ENCODE measurements around the gene SLC22A8.
"Not testable (repeated sequence)": the region's sequence is repeated elsewhere in the genome, so short reads cannot be mapped to it uniquely, and the experiment has no call there.

SLC22A8 gene

GRCh38 chr11:62958547-62959421, 56.9 kb downstream of the SLC22A8 start:
- no peaks in the 10 kb centered on the region for H3K4me1 ChIP-seq (ENCODE audit: control insufficient read depth, low read depth, low read length)
- H3K9me3 ChIP-seq (ENCODE audit: control insufficient read depth, low read depth, low read length), result no peaks in the 10 kb centered on the region
- no peak overlapping the region for H3K9ac ChIP-seq (ENCODE audit: low read length)
- no peaks in the 10 kb centered on the region for H3K27me3 ChIP-seq (ENCODE audit: control insufficient read depth, insufficient read depth, low read length)
- H3K36me3 ChIP-seq (ENCODE audit: control insufficient read depth, low read depth, low read length), result no peaks in the 10 kb centered on the region
- H3K27ac ChIP-seq (ENCODE audit: low read length), result no peak overlapping the region
- H3K4me3 ChIP-seq (ENCODE audit: low read length), result no peak overlapping the region

GRCh38 chr11:62957147-62957546, 58.5 kb downstream of the SLC22A8 start:
- Histone ChIP-seq H3K36me3 (ENCODE audit: control insufficient read depth, low read depth, low read length) (no peaks in the 10 kb centered on the region), H3K9me3 (ENCODE audit: control insufficient read depth, low read depth, low read length) (no peaks in the 10 kb centered on the region), H3K4me3 (ENCODE audit: low read length) (no peak overlapping the region), H3K27ac (ENCODE audit: low read length) (no peak overlapping the region), H3K4me1 (ENCODE audit: control insufficient read depth, low read depth, low read length) (no peaks in the 10 kb centered on the region), H3K9ac (ENCODE audit: low read length) (no peak overlapping the region), H3K27me3 (ENCODE audit: control insufficient read depth, insufficient read depth, low read length) (no peaks in the 10 kb centered on the region)

- Histone ChIP-seq H3K9ac (ENCODE audit: low read length) (no peak overlapping the region), H3K4me3 (ENCODE audit: low read length) (no peak overlapping the region), H3K9me3 (ENCODE audit: control insufficient read depth, low read depth, low read length) (no peaks in the 10 kb centered on the region), H3K27me3 (ENCODE audit: control insufficient read depth, insufficient read depth, low read length) (no peaks in the 10 kb centered on the region), H3K27ac (ENCODE audit: low read length) (no peak overlapping the region), H3K4me1 (ENCODE audit: control insufficient read depth, low read depth, low read length) (no peaks in the 10 kb centered on the region), H3K36me3 (ENCODE audit: control insufficient read depth, low read depth, low read length) (no peaks in the 10 kb centered on the region)
Measured at GRCh38 chr11:62954478-62954877, 61.2 kb downstream of the SLC22A8 start.

- Histone ChIP-seq H3K27me3 (ENCODE audit: control insufficient read depth, insufficient read depth, low read length) (no peaks in the 10 kb centered on the region), H3K9me3 (ENCODE audit: control insufficient read depth, low read depth, low read length) (no peaks in the 10 kb centered on the region), H3K36me3 (ENCODE audit: control insufficient read depth, low read depth, low read length) (no peaks in the 10 kb centered on the region), H3K9ac (ENCODE audit: low read length) (no peak overlapping the region), H3K4me3 (ENCODE audit: low read length) (no peak overlapping the region), H3K4me1 (ENCODE audit: control insufficient read depth, low read depth, low read length) (no peaks in the 10 kb centered on the region), H3K27ac (ENCODE audit: low read length) (no peak overlapping the region)
Measured at GRCh38 chr11:62953811-62954210, 61.8 kb downstream of the SLC22A8 start.

- H3K4me1 ChIP-seq (ENCODE audit: control insufficient read depth, low read depth, low read length), result no peaks in the 10 kb centered on the region
- H3K4me3 ChIP-seq (ENCODE audit: low read length), result no peak overlapping the region
- H3K36me3 ChIP-seq (ENCODE audit: control insufficient read depth, low read depth, low read length), result no peaks in the 10 kb centered on the region
- H3K9ac ChIP-seq (ENCODE audit: low read length), result no peak overlapping the region
- H3K27me3 ChIP-seq (ENCODE audit: control insufficient read depth, insufficient read depth, low read length), result no peaks in the 10 kb centered on the region
- H3K9me3 ChIP-seq (ENCODE audit: control insufficient read depth, low read depth, low read length), result no peaks in the 10 kb centered on the region
- H3K27ac ChIP-seq (ENCODE audit: low read length), result no peak overlapping the region
Measured at GRCh38 chr11:62948765-62949320, 66.8 kb downstream of the SLC22A8 start.

GRCh38 chr11:62945538-62945937, 70.1 kb downstream of the SLC22A8 start:
- not testable (repeated sequence) for H3K27me3 ChIP-seq (ENCODE audit: control insufficient read depth, insufficient read depth, low read length); H3K4me1 ChIP-seq (ENCODE audit: control insufficient read depth, low read depth, low read length); H3K36me3 ChIP-seq (ENCODE audit: control insufficient read depth, low read depth, low read length); H3K9ac ChIP-seq (ENCODE audit: low read length); H3K9me3 ChIP-seq (ENCODE audit: control insufficient read depth, low read depth, low read length); H3K27ac ChIP-seq (ENCODE audit: low read length); H3K4me3 ChIP-seq (ENCODE audit: low read length)

Measured in iPS-18a (cell line).